ENCODE measurements around the gene DEPDC5. TPM values are rescaled to one million over a fixed set of nuclear protein-coding genes. Genes with fewer than 3 reads are reported as not detected.

Gene DEPDC5
- total and polyA plus RNA-seq, 7 donors = 8.4 to 21.3 (median 12.9) TPM

GRCh38 chr22:31915586-31915985 lies 161.8 kb downstream of the DEPDC5 start:
- Histone ChIP-seq H3K36me3 (no peaks in the 10 kb centered on the region), H3K27me3 (no peaks in the 10 kb centered on the region), H3K9me3 (no peaks in the 10 kb centered on the region), H3K27ac (no peak overlapping the region), H3K4me1 (no peaks in the 10 kb centered on the region), H3K4me3 (no peak overlapping the region)
- 66 to 87% methylated on average over 10 of the region's 10 CpGs for WGBS, 2 donors
- intact Hi-C loops (cut with DNase I) = no loop called here
- TF ChIP-seq CTCF (IDR thresholded peaks at IDR 0.05) (no peak), POLR2AphosphoS5 (IDR thresholded peaks at IDR 0.05) (no peak), EP300 (IDR thresholded peaks at IDR 0.05) (no peak), POLR2A (IDR thresholded peaks at IDR 0.05) (no peak)
- no peak for DNase-seq

GRCh38 chr22:31917227-31917921 lies 163.6 kb downstream of the DEPDC5 start:
- TF ChIP-seq POLR2AphosphoS5 (IDR thresholded peaks at IDR 0.05) (no peak), POLR2A (IDR thresholded peaks at IDR 0.05) (no peak), EP300 (IDR thresholded peaks at IDR 0.05) (no peak), CTCF (IDR thresholded peaks at IDR 0.05) (no peak)
- H3K36me3 ChIP-seq = no peaks in the 10 kb centered on the region
- H3K4me3 ChIP-seq = no peak overlapping the region
- DNase-seq = no peak
- no peaks in the 10 kb centered on the region for H3K9me3 ChIP-seq
- intact Hi-C loops (cut with DNase I) = no loop called here
- H3K27me3 ChIP-seq = no peaks in the 10 kb centered on the region
- 68 to 80% methylated on average over 17 of the region's 17 CpGs for WGBS, 2 donors
- H3K27ac ChIP-seq = no peak overlapping the region
- H3K4me1 ChIP-seq = no peaks in the 10 kb centered on the region

GRCh38 chr22:31919730-31920129 lies 165.9 kb downstream of the DEPDC5 start:
- TF ChIP-seq EP300 (IDR thresholded peaks at IDR 0.05) (no peak), CTCF (IDR thresholded peaks at IDR 0.05) (no peak), POLR2A (IDR thresholded peaks at IDR 0.05) (no peak), POLR2AphosphoS5 (IDR thresholded peaks at IDR 0.05) (no peak)
- no peak for DNase-seq
- Histone ChIP-seq H3K27me3 (no peaks in the 10 kb centered on the region), H3K27ac (no peak overlapping the region), H3K4me1 (no peaks in the 10 kb centered on the region), H3K4me3 (no peak overlapping the region), H3K9me3 (no peaks in the 10 kb centered on the region), H3K36me3 (no peaks in the 10 kb centered on the region)
- WGBS, 2 donors = 83 to 86% methylated on average over 3 of the region's 3 CpGs
- intact Hi-C loops (cut with DNase I) = no loop called here

GRCh38 chr22:31920306-31920705 lies 166.5 kb downstream of the DEPDC5 start:
- intact Hi-C loops (cut with DNase I) = no loop called here
- WGBS, 2 donors = 91 to 94% methylated on average over 3 of the region's 3 CpGs
- no peaks in the 10 kb centered on the region for H3K27me3 ChIP-seq
- no peaks in the 10 kb centered on the region for H3K4me1 ChIP-seq
- no peak overlapping the region for H3K27ac ChIP-seq
- H3K9me3 ChIP-seq = no peaks in the 10 kb centered on the region
- H3K4me3 ChIP-seq = no peak overlapping the region
- no peaks in the 10 kb centered on the region for H3K36me3 ChIP-seq
- DNase-seq = no peak
- TF ChIP-seq EP300 (IDR thresholded peaks at IDR 0.05) (no peak), CTCF (IDR thresholded peaks at IDR 0.05) (no peak), POLR2AphosphoS5 (IDR thresholded peaks at IDR 0.05) (no peak), POLR2A (IDR thresholded peaks at IDR 0.05) (no peak)

- intact Hi-C loops (cut with DNase I) = no loop called here
- Histone ChIP-seq H3K4me1 (no peaks in the 10 kb centered on the region), H3K36me3 (no peaks in the 10 kb centered on the region), H3K9me3 (no peaks in the 10 kb centered on the region), H3K27ac (no peak overlapping the region), H3K27me3 (no peaks in the 10 kb centered on the region), H3K4me3 (no peak overlapping the region)
- TF ChIP-seq EP300 (IDR thresholded peaks at IDR 0.05) (no peak), POLR2AphosphoS5 (IDR thresholded peaks at IDR 0.05) (no peak), CTCF (IDR thresholded peaks at IDR 0.05) (no peak), POLR2A (IDR thresholded peaks at IDR 0.05) (no peak)
- no peak for DNase-seq
- WGBS, 2 donors = 85 to 90% methylated on average over 3 of the region's 3 CpGs
Observed at GRCh38 chr22:31921106-31921505, 167.3 kb downstream of the DEPDC5 start.

Measured in sigmoid colon (tissue), 7 donors.